Endothelial cell of umbilical vein (primary cell): ENCODE results near the gene ABCB10.

Source experiments
- EZH2 ChIP-seq: IDR thresholded peaks from 2 replicates; pipeline ENCODE4 v1.6.1; 2012; ENCODE audit warnings: borderline replicate concordance, low read depth, mild to moderate bottlenecking, moderate library complexity, low read length, inconsistent platforms; ENCODE audit not compliant: severe bottlenecking
- FOS ChIP-seq: IDR thresholded peaks from 2 replicates; pipeline ENCODE4 v1.6.1; 2011; ENCODE audit warnings: mild to moderate bottlenecking, low read length, moderate library complexity, borderline replicate concordance; ENCODE audit not compliant: insufficient read depth
- GATA2 ChIP-seq: IDR thresholded peaks from 2 replicates; pipeline ENCODE4 v1.7.0; 2011; ENCODE audit warnings: low read depth, mild to moderate bottlenecking, moderate library complexity, mixed read lengths, low read length; ENCODE audit not compliant: insufficient read length, insufficient read depth
- POLR2A ChIP-seq: IDR thresholded peaks from 2 replicates; pipeline ENCODE4 v1.6.1; 2012; ENCODE audit warnings: low read depth, mild to moderate bottlenecking, control low read depth, low read length
- TF ChIP-seq, protein P1 (sequence below), 2 donors: IDR thresholded peaks; 1 replicate in 1 of 2; 2 replicates in 1 of 2; pipeline ENCODE4 v1.5.1; 2011; ENCODE audit warnings: low read length in 2 of 2, mild to moderate bottlenecking in 2 of 2, moderate library complexity in 2 of 2, control low read depth in 1 of 2, inconsistent platforms in 1 of 2, low read depth in 1 of 2; ENCODE audit not compliant: insufficient read depth in 1 of 2; ENCODE audit errors: extremely low read depth in 1 of 2
- TF ChIP-seq, protein P2 (sequence below): IDR thresholded peaks from 2 replicates; pipeline ENCODE4 v1.6.1; 2011; ENCODE audit not compliant: insufficient read depth, insufficient read length

DNA sequence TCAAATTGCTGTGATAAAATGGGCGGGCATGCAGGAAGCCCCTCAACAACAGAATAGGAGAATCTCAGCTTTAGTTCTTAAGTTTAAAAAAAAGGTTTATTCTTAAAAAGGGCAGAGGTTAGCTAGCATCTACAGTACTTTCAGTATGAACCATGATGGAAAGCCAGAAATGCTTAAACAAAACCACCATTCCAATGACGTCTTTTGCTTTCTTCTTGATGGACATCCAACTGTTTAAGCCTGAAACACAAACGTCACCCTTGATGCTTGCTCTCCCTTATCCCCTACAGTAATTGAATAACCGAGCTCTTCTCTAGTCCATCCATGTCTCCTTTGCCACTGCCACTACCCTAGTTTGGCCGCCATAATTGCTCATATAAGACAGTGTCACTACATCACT lies 41.7 kb upstream of the ABCB10 start:
- TF ChIP-seq FOS (no peak), EZH2 (no peak), GATA2 (no peak), POLR2A (no peak)
- TF ChIP-seq, protein P1, sequence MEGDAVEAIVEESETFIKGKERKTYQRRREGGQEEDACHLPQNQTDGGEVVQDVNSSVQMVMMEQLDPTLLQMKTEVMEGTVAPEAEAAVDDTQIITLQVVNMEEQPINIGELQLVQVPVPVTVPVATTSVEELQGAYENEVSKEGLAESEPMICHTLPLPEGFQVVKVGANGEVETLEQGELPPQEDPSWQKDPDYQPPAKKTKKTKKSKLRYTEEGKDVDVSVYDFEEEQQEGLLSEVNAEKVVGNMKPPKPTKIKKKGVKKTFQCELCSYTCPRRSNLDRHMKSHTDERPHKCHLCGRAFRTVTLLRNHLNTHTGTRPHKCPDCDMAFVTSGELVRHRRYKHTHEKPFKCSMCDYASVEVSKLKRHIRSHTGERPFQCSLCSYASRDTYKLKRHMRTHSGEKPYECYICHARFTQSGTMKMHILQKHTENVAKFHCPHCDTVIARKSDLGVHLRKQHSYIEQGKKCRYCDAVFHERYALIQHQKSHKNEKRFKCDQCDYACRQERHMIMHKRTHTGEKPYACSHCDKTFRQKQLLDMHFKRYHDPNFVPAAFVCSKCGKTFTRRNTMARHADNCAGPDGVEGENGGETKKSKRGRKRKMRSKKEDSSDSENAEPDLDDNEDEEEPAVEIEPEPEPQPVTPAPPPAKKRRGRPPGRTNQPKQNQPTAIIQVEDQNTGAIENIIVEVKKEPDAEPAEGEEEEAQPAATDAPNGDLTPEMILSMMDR (IDR thresholded peaks at IDR 0.05; ENCODE audit: extremely low read depth in 1 of 2, insufficient read depth in 1 of 2, low read depth in 1 of 2, low read length in 2 of 2) = no peak
- TF ChIP-seq, protein P2, sequence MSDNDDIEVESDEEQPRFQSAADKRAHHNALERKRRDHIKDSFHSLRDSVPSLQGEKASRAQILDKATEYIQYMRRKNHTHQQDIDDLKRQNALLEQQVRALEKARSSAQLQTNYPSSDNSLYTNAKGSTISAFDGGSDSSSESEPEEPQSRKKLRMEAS = no peak
